OCI-M2 (cell line): ENCODE data around the gene FREY1.

Experiments used
- DNase-seq: peaks from one replicate; lab custom pipeline; 2025; ENCODE audit not compliant: unreplicated experiment; lab: John Stamatoyannopoulos, UW

Gene FREY1, protein sequence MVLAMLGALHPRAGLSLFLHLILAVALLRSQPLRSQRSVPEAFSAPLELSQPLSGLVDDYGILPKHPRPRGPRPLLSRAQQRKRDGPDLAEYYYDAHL

DNA sequence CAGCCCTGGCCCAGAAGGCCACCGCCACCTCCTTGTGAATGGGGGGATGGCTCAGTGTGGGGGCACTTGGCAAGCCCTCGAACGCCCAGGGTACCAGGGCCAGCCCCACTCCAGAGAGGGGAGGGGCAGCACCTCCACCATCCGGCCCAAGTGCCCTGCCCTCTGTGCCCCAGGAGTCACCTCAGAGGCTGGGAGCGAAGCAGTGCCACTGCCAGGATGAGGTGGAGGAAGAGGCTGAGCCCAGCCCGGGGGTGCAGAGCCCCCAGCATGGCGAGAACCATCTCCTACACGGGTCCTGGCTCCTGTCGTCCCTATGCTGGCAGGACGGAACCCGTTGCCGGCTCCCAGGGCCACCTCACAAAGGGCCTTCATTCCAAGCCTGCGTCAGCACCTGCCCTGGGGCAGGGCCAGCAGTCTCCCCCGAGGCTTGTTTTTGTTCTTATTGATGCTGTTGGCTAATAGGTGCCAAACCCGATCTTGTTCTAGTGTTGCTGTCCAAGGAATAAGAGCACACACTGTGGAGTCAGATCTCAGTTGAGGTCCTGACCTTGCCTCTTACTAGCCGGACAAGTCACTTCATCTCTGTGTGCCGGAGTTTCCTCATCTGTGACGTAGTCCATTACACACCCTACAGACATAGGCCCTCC lies at the start of gene FREY1:
FREY1 (minus strand) TSS at position 307 of the 647 bp plus-strand sequence; CDS start at position 281, 26 bp downstream.
- no peak for DNase-seq

DNA sequence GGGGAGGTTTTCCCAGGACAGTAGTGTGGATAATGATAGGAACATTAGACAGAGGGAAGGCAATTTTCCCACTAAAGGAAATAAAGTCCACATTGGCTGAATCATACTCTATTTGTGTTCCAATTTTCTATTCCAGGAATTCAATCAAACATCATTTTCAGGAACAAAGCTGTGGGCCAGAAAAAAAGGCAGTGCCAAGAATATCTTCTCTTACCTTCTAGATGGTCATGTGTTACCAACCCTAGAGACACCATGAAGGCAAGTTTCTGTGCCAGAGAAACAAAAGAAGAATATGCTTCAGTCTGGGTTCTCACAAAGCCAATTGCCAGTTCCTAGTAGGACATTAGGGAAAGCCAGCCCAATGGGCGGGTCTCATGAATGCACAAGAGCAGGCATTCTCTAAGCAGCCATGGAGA lies 42.9 kb upstream of the FREY1 start:
- DNase-seq, result no peak

DNA sequence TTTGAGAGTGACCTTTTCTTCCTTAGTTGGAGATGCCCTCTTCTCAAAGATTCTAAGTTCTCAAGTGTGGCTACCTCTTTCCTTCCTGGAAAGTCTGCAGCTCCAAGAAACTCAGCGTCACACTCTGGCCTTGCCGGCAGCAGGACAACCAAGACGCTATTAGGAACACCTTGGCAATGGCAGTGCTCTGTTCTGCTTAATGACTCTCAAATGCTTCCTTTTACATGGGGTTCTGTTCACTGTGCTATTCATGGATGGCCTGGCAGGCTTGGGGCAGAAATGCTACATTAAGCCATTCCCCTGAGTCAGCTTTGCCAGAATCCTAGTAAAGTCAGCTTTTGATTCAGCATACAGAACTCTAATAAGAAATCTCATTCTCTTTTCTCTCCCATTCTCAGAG lies 41.3 kb upstream of the FREY1 start:
- DNase-seq, result no peak

DNA sequence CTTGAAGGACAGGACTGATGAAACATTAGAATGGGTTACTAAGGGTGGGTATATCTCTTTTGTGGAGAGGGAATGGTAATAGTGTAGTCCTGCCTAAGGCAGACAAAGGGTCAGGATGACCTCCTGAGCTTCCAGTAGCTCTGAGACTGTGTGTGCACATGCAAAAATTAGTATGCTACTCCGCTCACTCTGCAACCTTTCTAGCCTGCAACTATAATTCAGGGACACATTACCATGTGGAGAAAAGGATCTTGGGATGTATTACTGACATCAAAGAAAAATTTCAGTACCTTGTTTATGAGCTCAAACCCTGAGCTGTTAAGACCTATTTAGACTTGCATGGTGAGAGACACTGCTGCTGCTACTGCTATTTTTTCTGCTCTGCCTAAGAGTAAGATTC lies 40.8 kb upstream of the FREY1 start:
- DNase-seq, result no peak

DNA sequence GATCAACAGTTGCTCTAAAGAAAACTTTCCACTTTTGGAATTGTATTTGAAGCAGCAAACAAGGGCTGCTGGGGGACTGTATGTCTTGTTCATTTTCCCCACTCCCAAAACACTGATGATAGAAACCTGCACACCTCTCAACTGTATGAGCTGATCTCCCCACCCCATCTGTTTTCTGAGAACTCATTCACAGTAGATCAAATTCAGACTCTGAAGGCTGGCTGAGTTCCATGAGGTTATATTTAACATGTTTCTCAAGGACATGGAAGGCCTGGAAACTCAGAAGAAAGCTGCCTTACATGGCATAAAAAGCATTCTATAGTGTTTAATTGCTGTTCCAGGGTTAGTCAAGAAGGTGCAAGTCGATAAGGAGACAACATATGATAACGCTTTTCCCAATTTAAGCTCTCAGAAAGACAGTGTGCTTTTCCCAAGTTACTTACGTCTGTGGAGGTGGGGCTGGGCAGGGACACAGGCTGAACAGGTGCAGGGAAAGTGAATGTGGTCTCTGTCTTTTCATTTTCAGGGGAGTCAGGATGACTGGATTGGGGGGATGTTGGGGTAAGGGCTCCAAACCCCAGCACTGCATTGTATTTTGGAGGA lies 38.4 kb upstream of the FREY1 start:
- DNase-seq, result no peak

DNA sequence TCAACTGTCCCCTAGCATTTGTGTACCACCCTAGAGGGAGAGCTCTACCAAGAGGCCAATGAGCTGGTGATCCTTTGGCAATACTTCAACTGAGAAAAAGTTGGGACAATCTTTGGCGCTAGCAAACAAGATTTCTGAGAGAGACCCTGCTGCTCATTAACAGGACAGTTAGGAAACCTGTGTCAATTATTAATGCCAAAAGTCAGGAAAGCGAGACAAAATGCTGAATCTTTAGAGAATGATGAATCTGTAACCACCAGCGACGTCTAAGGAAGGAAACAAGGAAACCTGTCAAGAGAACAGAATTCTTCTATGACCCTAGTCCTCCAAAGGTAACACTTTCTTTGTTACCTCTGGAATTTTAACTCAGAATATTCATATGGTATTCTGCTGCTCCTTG lies 35.3 kb upstream of the FREY1 start:
- DNase-seq, result no peak

DNA sequence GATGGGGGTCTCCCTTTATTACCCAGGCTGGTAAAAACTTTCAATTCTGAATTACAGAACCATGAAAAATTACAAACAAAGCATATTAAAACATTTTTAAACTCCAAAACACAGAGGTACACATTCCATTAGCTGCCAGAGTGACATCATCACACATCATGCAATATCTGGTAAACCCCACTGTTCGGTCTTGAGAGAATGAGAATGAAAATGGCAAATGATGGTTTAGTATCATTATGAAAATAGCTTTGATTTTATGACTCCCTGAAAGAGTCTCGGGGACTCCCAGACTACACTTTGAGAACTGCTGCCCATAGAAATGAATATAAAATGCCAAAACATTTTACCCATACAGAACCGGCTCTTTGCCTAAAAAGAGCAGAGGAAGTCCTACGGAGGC lies 34.2 kb upstream of the FREY1 start:
- no peak for DNase-seq

DNA sequence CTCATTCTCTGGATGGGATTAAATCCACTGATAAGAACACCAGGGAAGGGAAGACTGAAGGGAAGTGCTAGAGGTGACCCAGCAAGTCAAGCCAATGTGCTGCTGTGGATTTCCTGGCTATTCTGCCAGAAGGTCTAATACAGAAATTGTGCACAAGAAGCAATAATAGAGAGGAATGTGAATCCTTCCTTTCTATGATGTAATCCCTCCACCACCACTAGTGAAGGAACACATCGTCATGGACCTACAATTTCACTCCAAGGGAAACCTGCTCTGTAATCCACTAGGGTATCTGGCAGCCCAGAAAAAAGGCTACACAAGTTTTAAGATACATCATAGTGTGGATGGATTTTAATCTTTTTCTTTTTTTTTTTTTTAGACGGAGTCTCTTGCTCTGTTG lies 32.8 kb upstream of the FREY1 start:
- DNase-seq, result no peak

DNA sequence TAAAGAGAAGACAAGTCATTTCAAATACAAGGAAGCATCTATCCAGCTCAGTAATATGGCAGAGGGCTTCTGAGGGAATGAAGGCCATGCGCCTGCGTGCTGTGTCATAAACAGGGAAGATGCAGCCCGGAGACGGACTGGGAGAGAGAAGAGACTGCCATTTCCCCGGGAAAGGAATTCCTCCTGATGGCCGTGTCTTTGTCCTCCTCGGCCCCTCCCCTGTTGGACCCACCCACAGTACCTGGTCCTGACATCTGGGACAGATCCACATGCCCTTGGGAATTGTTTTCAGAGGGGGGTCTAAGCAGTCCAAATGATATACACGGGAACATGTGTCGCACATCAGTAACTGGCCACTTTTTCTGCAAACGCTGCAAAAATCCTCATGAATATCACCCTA lies 30.8 kb upstream of the FREY1 start:
- DNase-seq, result no peak

DNA sequence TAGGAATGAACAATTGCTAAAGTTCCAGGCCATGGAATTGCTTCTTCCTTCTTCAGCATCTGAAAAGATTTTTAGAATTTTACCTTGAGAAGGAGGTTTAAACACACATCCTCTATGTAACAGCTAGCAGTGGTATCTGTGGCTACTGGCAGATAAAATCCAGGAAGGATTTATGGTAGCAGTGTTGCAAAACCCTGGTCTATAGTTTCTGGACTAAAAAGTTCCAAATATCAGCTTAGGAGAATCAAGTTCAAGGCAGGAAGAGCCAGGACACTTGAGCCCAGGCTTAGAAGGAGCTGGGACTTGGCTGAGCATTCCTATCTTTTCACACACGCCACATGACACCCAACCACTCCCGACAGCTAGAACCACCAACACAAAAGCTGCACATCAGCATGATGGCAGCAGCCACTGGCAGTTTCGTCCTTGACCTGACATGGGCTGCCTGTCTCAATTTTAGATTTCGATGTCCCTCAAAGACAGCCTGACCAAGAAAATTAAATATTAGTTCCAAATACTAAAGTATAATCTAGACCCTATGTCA lies 29.5 kb upstream of the FREY1 start:
- no peak for DNase-seq

DNA sequence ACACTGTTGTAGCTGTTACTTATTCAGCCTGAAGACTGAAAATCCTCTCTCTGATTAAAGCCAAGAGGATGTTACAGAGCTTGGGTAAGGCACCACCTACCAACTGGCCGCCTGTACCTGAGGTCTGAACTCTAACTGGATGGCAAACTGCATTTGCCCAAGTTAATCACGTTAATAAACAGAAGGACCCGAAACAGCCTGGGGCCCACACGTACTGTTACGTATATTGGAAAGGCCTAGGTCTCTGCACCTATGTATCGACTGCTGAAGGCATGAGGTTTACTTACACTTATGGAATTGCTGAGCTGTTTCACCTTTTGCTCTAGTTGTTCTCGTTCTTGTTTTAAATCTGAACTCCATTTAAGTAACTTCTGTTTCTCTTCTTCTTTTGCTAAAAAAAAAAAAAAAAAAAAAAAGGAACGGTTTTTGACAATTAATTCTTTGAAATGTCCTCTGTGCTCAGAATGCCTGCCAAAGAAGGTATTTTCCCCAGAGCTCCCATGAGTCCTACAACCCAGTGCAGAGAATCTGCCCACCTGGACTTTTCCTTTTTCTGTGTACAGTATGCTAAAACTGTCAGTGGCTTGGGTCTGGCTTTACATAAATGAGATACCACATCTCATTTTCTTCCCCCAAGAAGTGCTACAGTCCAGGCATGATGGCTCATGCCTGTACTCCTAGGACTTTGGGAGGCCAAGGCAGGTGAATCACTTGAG lies 28.4 kb upstream of the FREY1 start:
- no peak for DNase-seq

DNA sequence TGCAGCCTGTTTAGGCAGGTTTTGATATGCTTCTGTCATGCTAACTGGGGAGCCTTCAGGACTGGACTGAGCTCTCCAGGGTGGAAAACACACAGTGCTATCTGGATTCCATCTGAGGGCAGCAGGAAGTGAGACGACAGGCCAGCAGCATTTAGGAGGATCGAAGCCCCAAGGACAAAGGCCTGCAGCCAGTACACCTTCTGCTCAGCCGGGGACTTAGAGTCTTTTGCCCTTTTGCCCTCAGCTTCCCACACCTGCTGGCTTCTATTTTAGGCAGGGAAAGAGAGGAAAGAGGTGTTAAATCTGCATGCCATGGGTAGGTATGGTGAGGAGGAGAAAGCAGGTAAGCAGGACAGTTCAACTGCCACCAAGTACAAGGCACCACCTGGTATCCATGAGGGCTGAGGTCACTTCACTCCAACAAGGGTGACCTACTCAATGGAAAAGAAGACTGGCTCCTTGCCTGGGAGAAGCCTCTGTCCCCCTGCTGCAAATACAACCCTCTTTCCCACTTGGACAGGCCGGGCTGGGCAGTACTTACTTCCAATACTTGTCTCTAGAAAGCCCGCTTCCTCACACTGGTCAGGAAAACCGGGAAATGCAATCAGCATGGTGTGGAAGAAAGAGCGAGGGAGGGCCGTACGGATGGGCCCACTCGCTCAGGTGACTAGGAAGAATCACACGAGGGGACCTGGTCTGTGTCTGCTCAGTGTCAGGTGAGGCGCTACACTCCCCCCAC lies 27.7 kb upstream of the FREY1 start:
- DNase-seq, result no peak

DNA sequence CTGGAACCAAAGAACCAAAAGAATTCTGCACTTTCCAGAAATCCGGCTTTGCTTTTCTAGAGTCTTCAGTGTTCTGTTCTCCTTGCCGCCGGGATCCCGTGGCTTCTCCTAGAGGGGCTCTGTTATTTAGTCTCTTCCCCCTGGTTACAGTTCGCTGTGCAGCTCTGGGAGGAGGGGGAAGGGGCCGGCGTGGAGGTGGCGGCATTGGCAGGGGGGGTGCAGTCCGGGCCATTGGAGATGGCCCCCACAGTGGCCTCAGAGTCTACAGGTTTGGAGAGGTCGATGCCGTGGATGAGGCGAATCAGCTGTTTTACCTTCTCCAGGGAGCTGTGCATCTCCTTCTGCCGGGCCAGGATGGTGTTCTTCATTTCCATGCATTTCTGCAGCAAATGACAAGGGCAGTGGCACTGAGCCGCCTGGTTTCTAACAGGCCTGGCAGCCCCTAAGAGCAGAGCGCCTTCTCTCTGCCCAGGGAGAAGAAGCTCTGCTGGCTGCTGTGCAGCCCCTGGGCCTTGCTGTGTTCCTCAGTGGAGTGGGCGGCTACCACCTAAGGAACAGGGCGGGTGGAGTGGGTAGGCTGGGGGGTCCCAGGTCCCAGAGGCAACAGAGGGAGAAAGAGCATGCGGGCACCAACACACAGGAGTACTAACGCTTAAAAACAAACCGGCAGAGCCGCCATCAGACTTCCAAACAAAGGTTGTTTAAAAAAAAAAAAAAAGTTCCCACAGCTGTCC lies 26.9 kb upstream of the FREY1 start:
- DNase-seq, result no peak

DNA sequence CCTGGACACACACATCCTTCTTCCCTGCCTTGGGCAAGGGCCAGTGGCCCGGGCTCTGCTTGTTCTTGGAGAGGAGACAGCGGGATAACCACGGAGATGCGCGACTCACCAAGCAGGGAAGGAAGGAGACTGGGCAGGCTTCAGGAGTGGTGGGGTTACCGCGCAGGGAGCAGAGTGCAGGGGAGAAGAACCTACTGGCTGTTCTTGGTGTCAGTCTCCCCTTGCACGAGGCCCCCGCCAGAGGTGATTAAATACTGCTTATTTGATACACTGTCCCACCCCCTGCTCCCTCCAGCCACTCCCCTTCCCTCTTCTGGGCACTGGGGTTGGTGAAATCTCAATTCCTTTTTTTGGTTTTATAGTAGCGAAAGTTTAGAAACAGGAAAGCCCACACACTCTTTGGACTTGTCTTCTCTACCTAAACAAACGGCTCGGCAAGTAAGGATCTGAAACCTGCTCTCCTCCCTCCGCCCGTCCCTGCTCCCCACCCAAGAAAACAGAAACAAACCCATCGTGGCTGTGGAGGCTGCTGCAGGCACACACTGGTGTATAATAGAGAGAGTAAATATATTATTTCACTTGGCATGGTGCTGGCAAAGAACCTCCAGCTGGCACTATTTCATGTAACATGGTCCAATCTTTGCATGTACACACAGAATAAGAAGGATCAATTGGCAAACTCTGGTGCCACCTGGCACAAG lies 26.2 kb upstream of the FREY1 start:
- DNase-seq, result no peak

DNA sequence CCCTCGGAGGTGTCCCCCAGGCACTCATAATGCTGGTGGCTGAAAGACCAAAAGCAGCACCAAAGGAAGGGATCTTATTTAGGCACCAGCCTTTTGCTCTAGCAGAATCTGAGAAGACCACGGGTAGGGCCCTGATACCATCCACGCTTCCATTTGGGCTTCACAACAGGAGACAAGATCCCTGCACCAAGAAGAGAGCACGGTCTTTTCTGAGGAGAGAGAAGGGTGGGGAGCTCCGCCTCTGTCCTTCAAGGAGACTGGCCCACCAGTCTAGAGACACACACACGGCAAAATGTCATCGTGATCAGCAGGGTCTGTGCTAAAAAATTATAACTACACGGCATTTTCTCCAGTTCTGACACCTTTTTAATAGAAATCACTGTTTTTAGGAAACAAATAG lies 25.1 kb upstream of the FREY1 start:
- DNase-seq, result no peak

DNA sequence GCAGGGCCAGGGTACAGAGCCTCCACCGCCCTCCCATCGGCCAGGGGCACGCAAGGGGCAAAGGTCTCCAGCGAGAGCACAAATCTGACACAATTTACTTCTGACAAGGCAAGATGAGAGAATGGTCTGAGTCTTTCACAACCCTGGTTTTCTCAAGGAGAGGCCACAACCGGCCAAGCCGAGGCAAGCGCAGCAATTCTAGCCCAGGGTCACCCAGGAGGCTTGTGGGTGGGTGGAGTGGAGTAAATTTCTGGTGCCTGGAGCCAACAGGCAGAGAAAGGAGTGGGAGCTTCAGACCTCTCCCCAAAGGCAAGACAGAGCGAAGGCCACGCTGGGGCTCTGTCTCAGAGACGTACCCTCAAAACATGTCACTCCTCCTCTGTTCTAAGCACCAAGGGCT lies 24.7 kb upstream of the FREY1 start:
- no peak for DNase-seq

DNA sequence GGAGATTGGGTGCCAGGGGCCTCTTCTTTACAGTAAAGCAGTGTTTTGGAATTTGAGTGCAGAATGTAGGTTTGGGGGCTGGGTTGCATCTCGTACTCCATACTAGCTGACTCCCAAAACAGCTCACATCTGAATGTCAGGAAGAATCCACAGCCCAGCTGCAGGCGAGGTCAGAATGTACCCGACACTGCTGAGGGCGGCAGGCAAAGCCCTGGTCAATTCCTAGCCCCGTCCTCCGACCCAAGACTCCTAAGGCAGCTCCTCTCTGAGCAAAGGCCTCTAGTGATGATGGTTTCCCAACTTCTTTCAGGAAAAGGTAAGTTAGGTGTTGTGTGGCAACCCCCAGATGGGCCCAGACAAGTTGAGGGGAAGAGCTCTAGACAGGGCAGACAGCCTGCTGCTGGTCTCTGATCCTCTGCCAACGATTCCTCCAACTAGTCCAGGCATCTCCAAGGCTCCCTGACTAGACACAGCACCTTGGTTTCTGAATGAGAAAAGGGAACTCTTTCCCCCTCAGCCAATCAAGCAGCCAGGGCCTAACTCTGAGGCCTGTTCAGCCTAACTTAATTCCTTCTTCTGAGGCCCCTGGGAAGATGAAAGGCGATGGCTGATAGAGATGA lies 24.0 kb upstream of the FREY1 start:
- no peak for DNase-seq

DNA sequence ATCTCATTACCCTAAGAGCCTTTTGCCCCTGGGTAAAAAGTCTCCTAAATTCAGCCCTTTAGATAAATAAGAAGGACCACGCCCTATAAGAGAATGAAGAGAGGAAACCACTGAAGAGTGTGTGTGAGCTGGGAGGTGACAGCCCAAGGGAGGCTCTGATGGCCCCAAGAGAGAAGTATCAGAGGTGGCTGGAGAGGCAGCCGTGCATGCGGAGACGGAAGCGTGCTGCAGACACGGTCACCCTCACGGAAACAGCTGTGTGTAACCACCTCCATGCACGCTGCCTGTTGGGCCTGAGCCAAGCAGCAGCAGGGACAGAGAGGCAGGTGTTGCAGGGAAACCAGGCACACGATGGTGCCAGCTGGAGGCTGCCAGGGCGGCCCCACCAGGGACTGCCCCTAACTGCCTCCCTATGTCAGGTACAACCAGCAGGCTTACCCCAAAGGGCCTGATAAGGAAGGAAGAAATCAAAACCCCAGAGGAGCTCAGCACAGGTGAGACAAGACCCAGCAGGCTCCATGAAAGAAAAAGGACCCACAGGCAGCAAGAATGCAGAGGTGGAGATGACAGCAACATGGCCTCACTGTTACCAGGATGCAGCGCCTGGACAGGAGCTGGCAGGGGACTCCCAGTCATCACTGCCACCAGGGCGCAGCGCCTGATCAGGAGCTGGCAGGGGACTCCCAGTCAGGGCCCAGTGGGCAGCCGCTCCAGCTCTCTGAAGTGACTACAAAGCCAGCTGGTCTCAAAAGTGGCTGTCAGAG lies 23.1 kb upstream of the FREY1 start:
- DNase-seq, result no peak

DNA sequence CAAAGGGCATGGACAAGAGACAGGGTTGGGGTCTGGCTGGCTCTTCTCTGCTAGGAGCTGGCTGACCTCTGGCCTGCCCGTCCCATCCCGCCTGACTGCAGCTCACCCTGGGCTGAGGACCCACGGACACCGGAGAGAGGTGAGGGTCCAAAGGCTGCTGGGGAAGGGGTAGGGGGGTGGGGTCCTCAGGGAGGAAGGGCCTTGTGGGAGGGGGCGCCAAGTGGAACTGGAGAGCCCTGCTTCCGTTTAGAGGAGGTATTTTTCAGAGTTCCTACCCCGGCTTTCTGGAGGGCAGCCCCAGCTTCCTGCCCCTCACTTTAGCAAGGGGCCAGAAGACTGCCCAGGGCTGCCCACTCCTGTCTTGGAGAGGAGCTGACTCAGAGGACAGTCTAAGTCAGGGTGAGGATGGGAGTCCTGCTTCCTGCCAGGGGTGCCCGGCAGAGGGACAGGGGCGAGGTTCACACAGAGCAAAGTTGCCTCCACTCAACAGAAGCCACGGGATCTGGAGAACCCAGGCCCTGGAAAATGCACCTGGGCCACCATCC lies 22.5 kb upstream of the FREY1 start:
- no peak for DNase-seq
